ENCODE measurements around the gene DIAPH3.
"Not testable (repeated sequence)": the region's sequence is repeated elsewhere in the genome, so short reads cannot be mapped to it uniquely, and the experiment has no call there.

DIAPH3 gene

GRCh38 chr13:60163478-60164233 lies at the start of gene DIAPH3:
TSS of gene DIAPH3 (minus strand) at chr13:60163928. CDS start at chr13:60163766, 162 bp downstream.
- DNase-seq (ENCODE audit: low spot score): peak; percentile 84

GRCh38 chr13:60213236-60213744 lies 49.6 kb upstream of the DIAPH3 start:
- no peak for DNase-seq (ENCODE audit: low spot score)

- DNase-seq (ENCODE audit: low spot score): no peak
Observed at GRCh38 chr13:60211548-60211947, 47.8 kb upstream of the DIAPH3 start.

GRCh38 chr13:60210510-60211330 lies 47.0 kb upstream of the DIAPH3 start:
- no peak for DNase-seq (ENCODE audit: low spot score)

- not testable (repeated sequence) for DNase-seq (ENCODE audit: low spot score)
Observed at GRCh38 chr13:60205499-60205898, 41.8 kb upstream of the DIAPH3 start.

GRCh38 chr13:60201286-60201685 lies 37.6 kb upstream of the DIAPH3 start:
- no peak for DNase-seq (ENCODE audit: low spot score)

- DNase-seq (ENCODE audit: low spot score): not testable (repeated sequence)
Observed at GRCh38 chr13:60195893-60196292, 32.2 kb upstream of the DIAPH3 start.

- no peak for DNase-seq (ENCODE audit: low spot score)
Observed at GRCh38 chr13:60182907-60183306, 19.2 kb upstream of the DIAPH3 start.

- no peak for DNase-seq (ENCODE audit: low spot score)
Observed at GRCh38 chr13:60178327-60178726, 14.6 kb upstream of the DIAPH3 start.

- no peak for DNase-seq (ENCODE audit: low spot score)
Observed at GRCh38 chr13:60175571-60175970, 11.8 kb upstream of the DIAPH3 start.

GRCh38 chr13:60174113-60174512 lies 10.4 kb upstream of the DIAPH3 start:
- DNase-seq (ENCODE audit: low spot score): no peak

GRCh38 chr13:60172111-60172510 lies 8.4 kb upstream of the DIAPH3 start:
- DNase-seq (ENCODE audit: low spot score): no peak

- no peak for DNase-seq (ENCODE audit: low spot score)
Observed at GRCh38 chr13:60170414-60170813, 6.7 kb upstream of the DIAPH3 start.

GRCh38 chr13:60169239-60170031 lies 5.7 kb upstream of the DIAPH3 start:
- DNase-seq (ENCODE audit: low spot score): no peak

GRCh38 chr13:60167121-60167520 lies 3.4 kb upstream of the DIAPH3 start:
- DNase-seq (ENCODE audit: low spot score): no peak

GRCh38 chr13:60165391-60166099 lies 1.8 kb upstream of the DIAPH3 start:
- no peak for DNase-seq (ENCODE audit: low spot score)

GRCh38 chr13:60164234-60164889 lies 634 bp upstream of the DIAPH3 start:
- no peak for DNase-seq (ENCODE audit: low spot score)

GRCh38 chr13:60162096-60162495 lies 1.6 kb downstream of the DIAPH3 start:
- no peak for DNase-seq (ENCODE audit: low spot score)

GRCh38 chr13:60158321-60158801 lies 5.4 kb downstream of the DIAPH3 start:
- DNase-seq (ENCODE audit: low spot score): no peak

GRCh38 chr13:60155978-60156377 lies 7.8 kb downstream of the DIAPH3 start:
- DNase-seq (ENCODE audit: low spot score): no peak

GRCh38 chr13:60152904-60153303 lies 10.8 kb downstream of the DIAPH3 start:
- no peak for DNase-seq (ENCODE audit: low spot score)

Measured in HuH-7 (cell line).